GM19328 (cell line): ENCODE results near the gene PRCP.
"Not testable (repeated sequence)": the region's sequence is repeated elsewhere in the genome, so short reads cannot be mapped to it uniquely, and the experiment has no call there.

ENCODE experiments used
- ATAC-seq: cut with Tn5 transposase; IDR thresholded peaks from one replicate; pipeline ENCODE4 v1.9.1; 2021; ENCODE audit warnings: mild to moderate bottlenecking, moderate library complexity; ENCODE audit not compliant: unreplicated experiment

PRCP gene

GRCh38 chr11:82900277-82901164, at the start of gene PRCP:
Gene PRCP, minus strand, starts transcription at chr11:82900430. Its CDS starts 28 bp downstream, at chr11:82900402.
- peak; percentile 78 for ATAC-seq

DNA sequence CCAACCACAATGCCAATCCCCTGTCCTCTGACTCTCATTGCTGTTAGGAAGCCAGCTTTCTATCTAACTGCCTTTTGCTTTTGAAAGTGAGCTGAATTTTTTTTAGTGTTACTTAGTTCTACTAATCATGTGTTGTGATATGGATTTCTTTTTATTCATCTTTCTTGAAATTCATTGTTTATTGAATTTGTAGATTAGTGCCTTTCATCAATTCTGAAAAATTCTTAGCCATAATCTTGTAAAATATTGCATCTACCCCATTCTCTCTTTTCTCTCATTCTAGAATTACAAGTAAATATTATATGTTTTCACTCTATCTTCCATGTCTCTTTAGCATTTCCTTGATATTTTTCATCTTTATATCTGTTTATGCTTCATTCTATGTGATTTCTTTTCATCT, 49.1 kb upstream of the PRCP start:
- ATAC-seq = no peak

DNA sequence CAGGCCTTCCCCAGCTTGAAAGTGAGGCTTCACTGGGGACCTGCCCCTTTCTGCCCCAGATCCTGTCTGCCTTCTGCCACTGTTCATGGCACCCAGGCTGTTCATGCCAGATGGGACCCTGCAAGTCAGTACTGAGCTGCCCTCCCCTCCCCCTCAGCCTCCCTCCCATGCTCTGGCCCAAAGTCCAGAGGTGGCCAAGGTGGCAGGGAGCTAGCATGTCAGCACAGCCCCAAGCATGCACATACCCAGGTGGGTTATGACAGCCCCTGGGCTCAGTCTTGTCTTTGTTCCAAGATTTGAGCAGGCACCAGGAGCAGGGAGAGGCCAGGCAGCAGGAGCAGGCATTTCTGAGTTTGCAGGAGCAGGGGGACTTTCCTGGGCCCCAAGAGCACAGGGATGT, 45.5 kb upstream of the PRCP start:
- ATAC-seq = no peak

DNA sequence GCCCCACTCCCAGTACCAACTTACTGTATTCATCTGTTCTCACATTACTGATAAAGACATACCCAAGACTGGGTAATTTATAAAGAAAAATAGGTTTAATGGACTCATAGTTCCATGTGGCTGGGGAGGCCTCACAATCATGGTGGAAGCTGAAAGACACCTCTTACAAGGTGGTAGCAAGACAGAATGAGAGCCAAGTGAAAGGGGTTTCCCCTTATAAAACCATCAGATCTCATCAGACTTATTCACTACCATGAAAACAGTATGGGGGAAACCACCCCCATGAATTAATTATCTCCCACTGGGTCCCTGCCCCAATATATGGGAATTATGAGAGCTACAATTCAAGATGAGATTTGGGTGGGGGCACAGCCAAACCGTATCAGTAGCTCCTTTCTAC, 44.8 kb upstream of the PRCP start:
- not testable (repeated sequence) for ATAC-seq

DNA sequence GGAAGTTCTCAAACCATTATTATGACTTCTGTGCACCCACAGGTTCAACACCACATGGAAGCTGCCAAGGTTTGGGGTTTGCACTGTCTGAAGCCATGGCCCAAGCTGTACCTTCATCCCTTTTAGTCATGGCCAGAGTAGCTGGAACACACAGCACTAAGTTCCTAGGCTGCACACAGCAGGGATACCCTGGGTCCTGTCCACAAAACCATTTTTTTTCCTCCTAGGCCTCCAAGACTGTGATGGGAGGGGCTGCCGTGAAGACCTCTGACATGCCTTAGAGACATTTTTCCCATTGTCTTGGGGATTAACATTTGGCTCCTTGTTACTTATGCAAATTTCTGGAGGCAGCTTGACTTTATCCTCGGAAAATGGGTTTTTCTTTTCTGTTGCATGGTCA, 44.0 kb upstream of the PRCP start:
- ATAC-seq = no peak

- ATAC-seq = not testable (repeated sequence)
Measured at GRCh38 chr11:82943430-82943829, 43.2 kb upstream of the PRCP start.

DNA sequence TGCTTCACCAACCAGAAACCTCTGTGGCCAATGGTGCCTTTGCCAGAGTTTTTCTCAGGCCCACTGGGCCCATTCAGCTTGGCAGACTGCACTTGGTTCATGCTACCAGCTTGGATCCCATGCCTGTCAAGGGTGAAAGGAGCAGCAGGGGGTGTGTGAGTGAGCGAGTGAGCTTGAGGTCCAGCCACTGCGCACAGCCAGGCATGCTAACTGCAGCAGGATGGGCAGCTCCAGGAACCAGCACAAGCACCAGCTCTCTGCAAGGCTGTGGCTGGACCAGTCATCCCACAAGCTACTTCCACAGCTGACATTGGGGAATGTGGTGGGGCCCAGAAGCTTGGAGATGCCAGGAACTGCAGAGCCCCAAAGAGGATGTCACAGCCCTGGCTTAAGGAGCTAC, 42.1 kb upstream of the PRCP start:
- ATAC-seq = no peak

DNA sequence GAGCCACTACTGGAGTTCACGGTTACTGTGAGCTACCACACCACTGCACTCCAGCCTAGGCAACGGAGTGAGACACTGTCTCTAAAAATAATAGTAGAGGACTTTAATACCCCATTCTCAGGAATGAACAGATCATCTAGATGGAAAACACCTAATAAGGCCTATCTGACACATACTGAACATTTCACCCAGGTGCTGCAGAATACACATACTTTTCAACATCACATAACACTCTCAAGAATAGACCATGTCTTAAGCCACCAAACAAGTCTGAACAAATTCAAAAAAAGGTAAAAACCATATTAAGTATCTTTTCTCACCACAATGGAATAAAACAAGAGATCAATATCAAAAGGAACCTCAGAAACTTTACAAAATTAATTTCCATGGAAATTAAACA, 39.2 kb upstream of the PRCP start:
- no peak for ATAC-seq

- no peak for ATAC-seq
Measured at GRCh38 chr11:82937554-82937953, 37.3 kb upstream of the PRCP start.

DNA sequence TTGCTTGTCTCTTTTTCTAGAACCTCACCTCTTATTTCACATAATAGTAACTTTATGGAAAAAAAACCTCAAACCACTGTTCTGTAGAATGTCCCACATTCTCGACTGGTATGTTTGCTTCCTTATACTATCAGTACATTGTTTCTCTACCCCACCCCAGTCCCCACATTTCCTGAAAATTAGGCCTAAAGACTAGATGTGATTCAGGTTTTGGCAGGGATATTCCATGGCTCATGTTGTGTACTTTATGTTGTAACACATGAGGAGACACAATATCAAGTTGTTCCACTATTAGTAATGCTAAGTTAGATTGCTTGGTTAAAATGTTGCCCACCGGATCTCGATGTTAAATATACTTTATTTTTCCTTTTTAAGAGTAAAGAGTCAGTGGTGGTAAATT, 36.0 kb upstream of the PRCP start:
- ATAC-seq = no peak

GRCh38 chr11:82932564-82932963, 32.3 kb upstream of the PRCP start:
- no peak for ATAC-seq

- ATAC-seq = no peak
Measured at GRCh38 chr11:82930734-82931133, 30.5 kb upstream of the PRCP start.

DNA sequence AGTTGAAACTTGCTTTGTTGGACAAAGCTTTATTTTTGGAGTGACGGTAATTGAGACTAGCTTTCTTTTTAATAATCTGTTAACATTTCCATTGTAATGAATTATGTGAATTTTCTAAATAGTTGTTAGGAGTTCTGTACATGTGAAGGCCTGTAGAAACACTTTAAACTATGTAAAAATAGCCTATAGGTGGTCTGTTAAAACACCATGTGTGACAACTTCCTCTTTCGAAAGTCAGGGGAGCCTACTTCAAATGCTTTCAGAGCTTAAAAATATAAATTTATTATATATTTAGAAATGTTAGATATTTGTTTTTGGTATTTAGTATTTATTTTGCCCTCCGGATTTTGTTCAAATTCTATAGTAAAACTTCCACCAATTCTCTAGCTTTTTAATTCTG, 30.0 kb upstream of the PRCP start:
- peak; percentile 64 for ATAC-seq

DNA sequence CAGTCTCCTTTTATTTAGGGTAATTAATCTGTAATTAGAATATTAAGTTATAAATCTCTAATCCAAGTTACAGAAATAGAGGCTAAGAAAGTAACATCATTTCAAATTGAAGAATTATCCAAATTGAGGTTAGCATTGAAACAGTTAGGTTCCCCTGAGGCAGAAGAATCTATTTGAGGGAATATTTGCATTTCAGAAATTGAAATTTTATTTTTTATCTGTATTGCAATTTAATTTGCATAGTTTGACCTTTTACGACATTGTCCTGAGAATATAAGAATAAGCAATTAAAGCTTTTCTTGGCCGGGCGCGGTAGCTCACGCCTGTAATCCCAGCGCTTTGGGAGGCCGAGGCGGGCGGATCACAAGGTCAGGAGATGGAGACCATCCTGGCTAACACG, 28.9 kb upstream of the PRCP start:
- no peak for ATAC-seq

DNA sequence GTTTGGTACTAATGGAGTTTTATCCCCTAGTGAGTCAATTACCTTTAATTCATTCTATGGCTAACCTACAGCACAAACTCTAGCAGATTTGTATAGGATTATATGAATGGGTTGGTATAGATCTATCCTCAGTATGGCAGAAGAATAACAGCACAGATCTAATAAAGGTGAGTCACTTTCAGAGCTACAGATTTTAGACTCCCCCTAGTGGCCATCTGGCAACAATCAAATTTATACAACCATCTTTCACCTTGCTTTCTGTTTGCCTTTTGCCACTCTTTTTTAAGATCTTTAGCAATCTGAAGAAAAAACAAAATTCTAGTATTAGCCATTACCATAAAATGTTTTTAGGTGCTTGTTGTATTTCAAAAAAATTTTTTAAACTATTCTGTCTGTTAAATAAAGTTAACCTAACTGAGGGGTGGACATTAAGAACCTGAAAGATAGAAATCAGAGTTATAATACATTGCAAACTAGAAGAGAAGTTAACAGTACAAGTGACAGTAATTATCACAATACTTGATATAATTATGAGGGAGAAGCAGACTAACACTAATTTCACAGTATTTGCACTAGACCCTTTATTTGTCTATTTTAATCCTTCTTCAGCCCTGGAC, 27.1 kb upstream of the PRCP start:
- ATAC-seq = peak; percentile 59

- no peak for ATAC-seq
Measured at GRCh38 chr11:82924522-82925224, 24.4 kb upstream of the PRCP start.

GRCh38 chr11:82922396-82923173, 22.4 kb upstream of the PRCP start:
- not testable (repeated sequence) for ATAC-seq

GRCh38 chr11:82920227-82920626, 20.0 kb upstream of the PRCP start:
- ATAC-seq = not testable (repeated sequence)

DNA sequence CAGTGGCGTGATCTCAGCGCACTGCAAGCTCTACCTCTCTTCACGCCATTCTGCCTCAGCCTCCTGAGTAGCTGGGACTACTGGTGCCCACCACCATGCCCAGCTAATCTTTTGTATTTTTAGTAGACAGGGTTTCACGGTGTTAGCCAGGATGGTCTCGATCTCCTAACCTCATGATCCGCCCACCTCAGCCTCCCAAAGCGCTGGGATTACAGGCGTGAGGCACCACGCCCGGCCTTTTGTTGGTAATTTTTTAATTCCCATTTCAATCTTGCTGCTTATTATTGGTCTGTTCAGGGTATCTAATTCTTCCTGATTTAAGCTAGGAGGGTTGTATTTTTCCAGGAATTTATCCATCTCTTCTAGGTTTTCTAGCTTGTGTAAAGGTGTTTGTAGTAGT, 19.6 kb upstream of the PRCP start:
- not testable (repeated sequence) for ATAC-seq

DNA sequence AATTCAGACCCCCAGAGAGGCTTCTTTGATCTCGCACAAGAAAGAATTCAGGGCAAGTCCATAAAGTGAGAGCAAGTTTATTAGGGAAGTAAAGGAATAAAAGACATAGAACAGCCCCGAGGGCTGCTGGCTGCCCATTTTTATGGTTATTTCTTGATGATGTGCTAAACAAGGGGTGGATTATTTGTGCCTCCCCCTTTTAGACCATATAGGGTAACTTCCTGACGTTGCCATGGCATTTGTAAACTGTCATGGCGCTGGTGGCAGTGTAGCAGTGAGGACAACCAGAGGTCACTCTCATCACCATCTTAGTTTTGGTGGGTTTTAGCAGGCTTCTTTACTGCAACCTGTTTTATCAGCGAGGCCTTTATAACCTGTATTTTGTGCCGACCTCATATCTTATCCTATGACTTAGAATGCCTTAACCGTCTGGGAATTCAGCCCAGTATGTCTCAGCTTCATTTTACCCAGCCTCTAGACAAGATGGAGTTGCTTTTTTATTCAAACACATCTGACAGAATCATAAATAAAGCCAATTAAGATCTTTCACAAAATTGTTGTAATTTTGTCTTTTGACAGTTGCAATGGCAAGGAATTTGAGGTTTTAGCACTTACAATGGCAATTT, 8.9 kb upstream of the PRCP start:
- ATAC-seq = no peak

GRCh38 chr11:82908311-82908710, 8.1 kb upstream of the PRCP start:
- no peak for ATAC-seq
